Activated T-cell treated with anti-CD3 and anti-CD28 coated beads, Interleukin-2, amount 50 U/mL, for 4 hours (primary cell): Measurements from ENCODE around the gene ERC1. TPM values are rescaled to one million over a fixed set of nuclear protein-coding genes. Genes with fewer than 3 reads are reported as not detected.

Experiments used
- ATAC-seq, 2 donors: fragments of 200-7000 bp; cut with Tn5 transposase; one replicate each; pipeline ENCODE4 v1.10.0; 2021
- DNase-seq: peaks from one replicate; pipeline ENCODE4 v3.0.0-alpha.2; 2020
- H3K27me3 Mint-ChIP-seq: one replicate; pipeline ENCODE4 v1.8.0; 2021; ENCODE audit warnings: low read depth, mixed read lengths
- H3K36me3 Mint-ChIP-seq: one replicate; pipeline ENCODE4 v1.8.0; 2022; ENCODE audit warnings: mixed read lengths; ENCODE audit not compliant: insufficient read depth
- H3K4me1 Mint-ChIP-seq: one replicate; pipeline ENCODE4 v1.8.0; 2021; ENCODE audit warnings: low read depth, mixed read lengths
- H3K4me3 Mint-ChIP-seq: one replicate; pipeline ENCODE4 v1.8.0; 2021; ENCODE audit warnings: mild to moderate bottlenecking, moderate library complexity, mixed read lengths
- H3K9me3 Mint-ChIP-seq: one replicate; pipeline ENCODE4 v1.8.0; 2021; ENCODE audit warnings: mixed read lengths
- total RNA-seq, 3 donors: library from RNA; stranded (reverse); gene quantifications; one replicate each; pipeline ENCODE4 v1.2.1, GENCODE V29; 2021

The ERC1 gene
- total RNA-seq, 3 donors from 2014 or later = 18.7 to 21.9 (median 20.6) TPM

- H3K27me3 Mint-ChIP-seq = no peaks in the 10 kb centered on the region
- no peaks in the 10 kb centered on the region for H3K9me3 Mint-ChIP-seq
- no peak overlapping the region for H3K4me3 Mint-ChIP-seq
- H3K36me3 Mint-ChIP-seq = peaks cover 15% of the 10 kb centered on the region
- DNase-seq = peak; percentile 7
- H3K4me1 Mint-ChIP-seq = peaks cover 7% of the 10 kb centered on the region
- ATAC-seq = peak; percentile 57 to 90
These were observed 286.9 kb downstream of the ERC1 start for GRCh38 chr12:1277905-1278304.

- DNase-seq (no peak), ATAC-seq (no peak)
- peaks cover 7% of the 10 kb centered on the region for H3K4me1 Mint-ChIP-seq
- H3K36me3 Mint-ChIP-seq = peaks cover 11% of the 10 kb centered on the region
- H3K4me3 Mint-ChIP-seq = no peak overlapping the region
- H3K27me3 Mint-ChIP-seq = no peaks in the 10 kb centered on the region
- H3K9me3 Mint-ChIP-seq = no peaks in the 10 kb centered on the region
These were observed 288.0 kb downstream of the ERC1 start for GRCh38 chr12:1279050-1279449.

GRCh38 chr12:1280059-1280458, 289.0 kb downstream of the ERC1 start:
- H3K27me3 Mint-ChIP-seq = no peaks in the 10 kb centered on the region
- H3K4me3 Mint-ChIP-seq = no peak overlapping the region
- peaks cover 10% of the 10 kb centered on the region for H3K36me3 Mint-ChIP-seq
- peaks cover 7% of the 10 kb centered on the region for H3K4me1 Mint-ChIP-seq
- ATAC-seq (no peak), DNase-seq (no peak)
- no peaks in the 10 kb centered on the region for H3K9me3 Mint-ChIP-seq

GRCh38 chr12:1281683-1282366, 290.8 kb downstream of the ERC1 start:
- Mint-ChIP-seq H3K4me1 (peaks cover 7% of the 10 kb centered on the region), H3K36me3 (peaks cover 8% of the 10 kb centered on the region), H3K9me3 (no peaks in the 10 kb centered on the region), H3K27me3 (no peaks in the 10 kb centered on the region), H3K4me3 (no peak overlapping the region)
- DNase-seq (no peak), ATAC-seq (no peak)

- Mint-ChIP-seq H3K9me3 (no peaks in the 10 kb centered on the region), H3K27me3 (no peaks in the 10 kb centered on the region), H3K4me1 (peaks cover 4% of the 10 kb centered on the region), H3K4me3 (no peak overlapping the region), H3K36me3 (peaks cover 7% of the 10 kb centered on the region)
- DNase-seq = no peak
- no peak for ATAC-seq
These were observed 291.8 kb downstream of the ERC1 start for GRCh38 chr12:1282670-1283315.

- DNase-seq = no peak
- H3K9me3 Mint-ChIP-seq = no peaks in the 10 kb centered on the region
- peaks cover 5% of the 10 kb centered on the region for H3K36me3 Mint-ChIP-seq
- no peak overlapping the region for H3K4me3 Mint-ChIP-seq
- H3K27me3 Mint-ChIP-seq = no peaks in the 10 kb centered on the region
- no peaks in the 10 kb centered on the region for H3K4me1 Mint-ChIP-seq
- ATAC-seq = no peak
These were observed 292.3 kb downstream of the ERC1 start for GRCh38 chr12:1283316-1283715.

GRCh38 chr12:1284611-1285010, 293.6 kb downstream of the ERC1 start:
- no peaks in the 10 kb centered on the region for H3K9me3 Mint-ChIP-seq
- H3K4me1 Mint-ChIP-seq = no peaks in the 10 kb centered on the region
- no peaks in the 10 kb centered on the region for H3K27me3 Mint-ChIP-seq
- DNase-seq (no peak), ATAC-seq (no peak)
- H3K4me3 Mint-ChIP-seq = no peak overlapping the region
- peaks cover 6% of the 10 kb centered on the region for H3K36me3 Mint-ChIP-seq

- H3K36me3 Mint-ChIP-seq = peaks cover 21% of the 10 kb centered on the region
- no peak for ATAC-seq
- H3K27me3 Mint-ChIP-seq = no peaks in the 10 kb centered on the region
- H3K4me3 Mint-ChIP-seq = no peak overlapping the region
- DNase-seq = no peak
- no peaks in the 10 kb centered on the region for H3K4me1 Mint-ChIP-seq
- no peaks in the 10 kb centered on the region for H3K9me3 Mint-ChIP-seq
These were observed 296.5 kb downstream of the ERC1 start for GRCh38 chr12:1287446-1287975.

- Mint-ChIP-seq H3K4me1 (no peaks in the 10 kb centered on the region), H3K36me3 (peaks cover 21% of the 10 kb centered on the region), H3K9me3 (no peaks in the 10 kb centered on the region), H3K4me3 (no peak overlapping the region), H3K27me3 (no peaks in the 10 kb centered on the region)
- ATAC-seq (no peak), DNase-seq (no peak)
These were observed 297.3 kb downstream of the ERC1 start for GRCh38 chr12:1288333-1288732.

- no peak for ATAC-seq
- H3K4me1 Mint-ChIP-seq = no peaks in the 10 kb centered on the region
- H3K4me3 Mint-ChIP-seq = no peak overlapping the region
- DNase-seq = no peak
- peaks cover 27% of the 10 kb centered on the region for H3K36me3 Mint-ChIP-seq
- no peaks in the 10 kb centered on the region for H3K27me3 Mint-ChIP-seq
- no peaks in the 10 kb centered on the region for H3K9me3 Mint-ChIP-seq
These were observed 298.5 kb downstream of the ERC1 start for GRCh38 chr12:1289371-1290155.

GRCh38 chr12:1290716-1291115, 299.7 kb downstream of the ERC1 start:
- no peaks in the 10 kb centered on the region for H3K9me3 Mint-ChIP-seq
- ATAC-seq (no peak), DNase-seq (no peak)
- no peaks in the 10 kb centered on the region for H3K27me3 Mint-ChIP-seq
- no peak overlapping the region for H3K4me3 Mint-ChIP-seq
- H3K4me1 Mint-ChIP-seq = no peaks in the 10 kb centered on the region
- peaks cover 33% of the 10 kb centered on the region for H3K36me3 Mint-ChIP-seq

GRCh38 chr12:1291601-1292332, 300.7 kb downstream of the ERC1 start:
- Mint-ChIP-seq H3K4me1 (no peaks in the 10 kb centered on the region), H3K36me3 (peaks cover 38% of the 10 kb centered on the region)
- ATAC-seq = no peak

GRCh38 chr12:1293901-1294300, 302.9 kb downstream of the ERC1 start:
- Mint-ChIP-seq H3K27me3 (no peaks in the 10 kb centered on the region), H3K4me3 (no peak overlapping the region), H3K36me3 (peaks cover 51% of the 10 kb centered on the region), H3K9me3 (no peaks in the 10 kb centered on the region), H3K4me1 (no peaks in the 10 kb centered on the region)
- no peak for DNase-seq
- ATAC-seq = no peak

More at GRCh38 chr12:1291601-1292332, 300.7 kb downstream of the ERC1 start:
- no peaks in the 10 kb centered on the region for H3K9me3 Mint-ChIP-seq
- H3K27me3 Mint-ChIP-seq = no peaks in the 10 kb centered on the region
- no peak for DNase-seq
- H3K4me3 Mint-ChIP-seq = no peak overlapping the region

- Mint-ChIP-seq H3K4me1 (no peaks in the 10 kb centered on the region), H3K27me3 (no peaks in the 10 kb centered on the region), H3K4me3 (no peak overlapping the region), H3K9me3 (no peaks in the 10 kb centered on the region), H3K36me3 (peaks cover 41% of the 10 kb centered on the region)
- ATAC-seq (no peak), DNase-seq (no peak)
These were observed 306.2 kb downstream of the ERC1 start for GRCh38 chr12:1297206-1297605.
